ENCODE measurements around the gene MYO1B. TPM values are rescaled to one million over a fixed set of nuclear protein-coding genes. Genes with fewer than 3 reads are reported as not detected.

The MYO1B gene
- total RNA-seq, 1 experiment from 2014 or later: 43.2 TPM

DNA sequence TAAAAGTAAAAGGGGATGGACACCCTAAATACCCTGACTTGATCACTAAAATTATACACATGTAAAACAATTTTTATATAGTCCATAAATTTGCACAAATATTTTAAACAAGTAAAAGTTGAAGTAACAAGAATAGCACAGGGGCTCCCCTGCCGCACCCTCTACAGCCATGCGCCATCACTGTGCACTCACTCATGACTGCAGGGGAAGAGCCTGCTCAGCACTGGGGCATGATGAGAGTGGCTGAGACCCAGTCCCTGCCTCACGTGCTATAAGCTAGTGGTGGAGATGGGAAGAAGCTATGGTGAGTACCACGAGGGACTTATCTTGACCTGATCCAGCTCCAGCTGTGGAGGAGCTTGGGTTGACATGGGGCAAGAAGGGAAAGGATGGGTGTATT, 46.9 kb upstream of the MYO1B start:
- Histone ChIP-seq H4K91ac (ENCODE audit: insufficient read length, low read depth, low read length) (no peak overlapping the region), H4K8ac (replicated peaks; ENCODE audit: insufficient read length, low read depth, low read length) (no peak overlapping the region), H2BK15ac (ENCODE audit: low read depth, low read length) (no peak overlapping the region), H3K9me3 (ENCODE audit: control insufficient read depth, low read depth, low read length) (no peaks in the 10 kb centered on the region), H2BK20ac (ENCODE audit: low read depth, low read length, poor library complexity, severe bottlenecking) (no peak overlapping the region), H3K23ac (ENCODE audit: insufficient read length, low read depth, low read length) (no peak overlapping the region), H3K27ac (ENCODE audit: insufficient read length, low read depth, low read length) (no peak overlapping the region), H2AK5ac (ENCODE audit: insufficient read length, low read length) (no peak overlapping the region), H2BK5ac (ENCODE audit: insufficient read length, low read length) (no peak overlapping the region), H3K4me1 (ENCODE audit: insufficient read depth, low read length) (no peaks in the 10 kb centered on the region), H3K27me3 (ENCODE audit: insufficient read depth, low read length) (no peaks in the 10 kb centered on the region), H2AFZ (ENCODE audit: low read length) (no peak overlapping the region), H2BK120ac (ENCODE audit: low read depth, low read length, poor library complexity, severe bottlenecking) (no peak overlapping the region), H3K79me1 (ENCODE audit: insufficient read depth, low read depth, low read length, poor library complexity, severe bottlenecking) (no peaks in the 10 kb centered on the region), H3K14ac (ENCODE audit: insufficient read depth, low read length) (no peak overlapping the region), H3K79me2 (ENCODE audit: insufficient read depth, low read length) (no peaks in the 10 kb centered on the region), H3K4ac (ENCODE audit: low read depth, low read length) (no peak overlapping the region), H4K5ac (ENCODE audit: insufficient read length, low read depth, low read length) (no peak overlapping the region), H4K20me1 (ENCODE audit: control insufficient read depth, insufficient read depth, insufficient read length) (no peaks in the 10 kb centered on the region), H3K56ac (ENCODE audit: insufficient read length, low read depth, low read length) (no peak overlapping the region), H3K18ac (ENCODE audit: insufficient read length, low read depth, low read length) (no peak overlapping the region), H2BK12ac (ENCODE audit: insufficient read length, low read depth, low read length) (no peak overlapping the region), H3K23me2 (ENCODE audit: insufficient read length, low read depth, low read length, poor library complexity, severe bottlenecking) (no peaks in the 10 kb centered on the region), H3T11ph (ENCODE audit: low read length) (no peak overlapping the region), H3K4me2 (ENCODE audit: insufficient read depth, insufficient read length, low read length) (no peak overlapping the region), H3K9ac (ENCODE audit: extremely low read depth, insufficient read length, low read length) (no peak overlapping the region)
- Mint-ChIP-seq H3K4me1 (no peaks in the 10 kb centered on the region), H3K4me3 (no peak overlapping the region), H3K36me3 (ENCODE audit: insufficient read depth in 1 of 3, low read depth in 3 of 3) (no peaks in the 10 kb centered on the region; a peak in 2 of 7 replicates), H3K27me3 (ENCODE audit: low read depth) (no peaks in the 10 kb centered on the region), H3K9me3 (no peaks in the 10 kb centered on the region), H3K27ac (no peak overlapping the region)
- TF ChIP-seq, protein P1, sequence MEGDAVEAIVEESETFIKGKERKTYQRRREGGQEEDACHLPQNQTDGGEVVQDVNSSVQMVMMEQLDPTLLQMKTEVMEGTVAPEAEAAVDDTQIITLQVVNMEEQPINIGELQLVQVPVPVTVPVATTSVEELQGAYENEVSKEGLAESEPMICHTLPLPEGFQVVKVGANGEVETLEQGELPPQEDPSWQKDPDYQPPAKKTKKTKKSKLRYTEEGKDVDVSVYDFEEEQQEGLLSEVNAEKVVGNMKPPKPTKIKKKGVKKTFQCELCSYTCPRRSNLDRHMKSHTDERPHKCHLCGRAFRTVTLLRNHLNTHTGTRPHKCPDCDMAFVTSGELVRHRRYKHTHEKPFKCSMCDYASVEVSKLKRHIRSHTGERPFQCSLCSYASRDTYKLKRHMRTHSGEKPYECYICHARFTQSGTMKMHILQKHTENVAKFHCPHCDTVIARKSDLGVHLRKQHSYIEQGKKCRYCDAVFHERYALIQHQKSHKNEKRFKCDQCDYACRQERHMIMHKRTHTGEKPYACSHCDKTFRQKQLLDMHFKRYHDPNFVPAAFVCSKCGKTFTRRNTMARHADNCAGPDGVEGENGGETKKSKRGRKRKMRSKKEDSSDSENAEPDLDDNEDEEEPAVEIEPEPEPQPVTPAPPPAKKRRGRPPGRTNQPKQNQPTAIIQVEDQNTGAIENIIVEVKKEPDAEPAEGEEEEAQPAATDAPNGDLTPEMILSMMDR (conservative IDR thresholded peaks at IDR 0.05): no peak
- no CpG with 5 or more reads among the region's 4 CpGs for WGBS (ENCODE audit: extremely low coverage, insufficient read length, low lambda C conversion rate)
- no peak for DNase-seq

All from H9 (cell line).